ENCODE data around the gene BCKDHA.
"Not testable (repeated sequence)": the region's sequence is repeated elsewhere in the genome, so short reads cannot be mapped to it uniquely, and the experiment has no call there.

The BCKDHA gene

DNA sequence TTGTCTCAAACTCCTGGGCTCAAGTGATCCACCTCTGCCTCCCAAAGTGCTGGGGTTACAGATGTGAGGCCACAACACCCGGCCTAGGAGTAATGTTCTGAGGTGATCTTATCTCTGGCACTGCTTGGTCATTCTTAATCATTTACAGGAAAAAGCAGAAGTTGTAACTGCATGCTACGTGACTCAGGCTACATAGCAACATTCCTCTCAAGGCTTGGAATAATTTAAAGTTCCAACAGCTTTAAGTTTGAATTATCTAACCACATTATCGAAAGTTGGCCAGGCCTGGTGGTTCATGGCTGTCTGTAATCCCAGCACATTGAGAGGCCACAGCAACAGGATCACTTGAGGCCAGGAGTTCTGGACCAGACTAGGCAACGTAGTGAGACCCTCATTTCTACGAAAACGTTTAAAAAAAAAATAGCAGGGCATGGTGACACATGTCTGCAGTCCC lies 29.7 kb upstream of the BCKDHA start:
- TF ChIP-seq, protein P1, sequence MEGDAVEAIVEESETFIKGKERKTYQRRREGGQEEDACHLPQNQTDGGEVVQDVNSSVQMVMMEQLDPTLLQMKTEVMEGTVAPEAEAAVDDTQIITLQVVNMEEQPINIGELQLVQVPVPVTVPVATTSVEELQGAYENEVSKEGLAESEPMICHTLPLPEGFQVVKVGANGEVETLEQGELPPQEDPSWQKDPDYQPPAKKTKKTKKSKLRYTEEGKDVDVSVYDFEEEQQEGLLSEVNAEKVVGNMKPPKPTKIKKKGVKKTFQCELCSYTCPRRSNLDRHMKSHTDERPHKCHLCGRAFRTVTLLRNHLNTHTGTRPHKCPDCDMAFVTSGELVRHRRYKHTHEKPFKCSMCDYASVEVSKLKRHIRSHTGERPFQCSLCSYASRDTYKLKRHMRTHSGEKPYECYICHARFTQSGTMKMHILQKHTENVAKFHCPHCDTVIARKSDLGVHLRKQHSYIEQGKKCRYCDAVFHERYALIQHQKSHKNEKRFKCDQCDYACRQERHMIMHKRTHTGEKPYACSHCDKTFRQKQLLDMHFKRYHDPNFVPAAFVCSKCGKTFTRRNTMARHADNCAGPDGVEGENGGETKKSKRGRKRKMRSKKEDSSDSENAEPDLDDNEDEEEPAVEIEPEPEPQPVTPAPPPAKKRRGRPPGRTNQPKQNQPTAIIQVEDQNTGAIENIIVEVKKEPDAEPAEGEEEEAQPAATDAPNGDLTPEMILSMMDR (IDR thresholded peaks at IDR 0.05; ENCODE audit: borderline replicate concordance, insufficient read depth, low read depth, low read length), result no peak
- H3K4me3 ChIP-seq (ENCODE audit: low read depth, low read length), result no peak overlapping the region

DNA sequence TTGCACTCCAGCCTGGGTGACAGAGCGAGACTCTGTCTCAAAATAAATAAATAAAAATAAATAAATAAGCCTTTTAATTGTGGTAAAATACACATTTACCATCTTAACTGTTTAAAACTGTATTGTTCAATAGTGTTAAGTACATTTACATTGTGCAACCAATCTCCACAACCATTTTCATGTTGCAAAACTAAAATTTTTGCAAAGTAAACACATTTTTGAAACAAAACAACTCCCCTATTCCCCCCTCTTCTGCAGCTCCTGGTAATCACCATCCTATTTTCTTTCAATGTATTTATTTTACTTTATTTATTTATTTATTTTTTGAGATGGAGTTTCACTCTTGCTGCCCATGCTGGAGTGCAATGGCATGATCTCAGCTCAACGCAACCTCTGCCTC lies 27.8 kb upstream of the BCKDHA start:
- no peak overlapping the region for H3K4me3 ChIP-seq (ENCODE audit: low read depth, low read length)
- TF ChIP-seq, protein P1 (IDR thresholded peaks at IDR 0.05; ENCODE audit: borderline replicate concordance, insufficient read depth, low read depth, low read length), result no peak

DNA sequence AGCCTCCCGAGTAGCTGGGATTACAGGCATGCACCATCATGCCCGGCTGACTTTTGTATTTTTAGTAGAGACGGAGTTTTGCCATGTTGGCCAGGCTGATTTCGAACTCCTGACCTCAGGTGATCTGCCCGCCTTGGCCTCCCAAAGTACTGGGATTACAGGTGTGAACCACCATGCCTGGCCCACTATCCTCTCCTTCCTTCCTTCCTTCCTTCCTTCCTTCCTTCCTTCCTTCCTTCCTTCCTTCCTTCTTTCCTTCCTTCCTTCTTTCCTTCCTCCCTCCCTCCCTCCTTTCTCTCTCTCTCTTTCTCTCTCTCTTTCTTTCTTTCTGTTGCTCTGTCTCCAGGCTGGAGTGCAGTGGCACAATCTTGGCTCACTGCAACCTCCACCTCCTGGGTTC lies 26.5 kb upstream of the BCKDHA start:
- H3K4me3 ChIP-seq (ENCODE audit: low read depth, low read length), result not testable (repeated sequence)

DNA sequence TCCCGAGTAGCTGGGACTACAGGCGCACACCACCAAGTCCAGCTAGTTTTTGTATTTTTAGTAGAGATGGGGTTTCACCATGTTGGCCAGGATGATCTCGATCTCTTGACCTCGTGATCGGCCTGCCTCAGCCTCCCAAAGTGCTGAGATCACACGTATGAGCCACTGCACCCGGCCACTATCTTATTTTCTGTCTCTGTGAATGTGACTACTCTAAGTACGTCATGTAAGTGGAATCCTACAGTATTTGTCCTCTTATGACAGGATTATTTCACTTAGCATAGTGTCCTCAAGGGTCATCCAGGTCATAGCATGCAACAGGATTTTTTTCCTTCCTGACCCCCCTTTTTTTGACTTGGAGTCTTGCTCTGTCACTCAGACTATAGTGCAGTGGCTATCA lies 26.1 kb upstream of the BCKDHA start:
- TF ChIP-seq, protein P1 (IDR thresholded peaks at IDR 0.05; ENCODE audit: borderline replicate concordance, insufficient read depth, low read depth, low read length), result no peak
- no peak overlapping the region for H3K4me3 ChIP-seq (ENCODE audit: low read depth, low read length)

DNA sequence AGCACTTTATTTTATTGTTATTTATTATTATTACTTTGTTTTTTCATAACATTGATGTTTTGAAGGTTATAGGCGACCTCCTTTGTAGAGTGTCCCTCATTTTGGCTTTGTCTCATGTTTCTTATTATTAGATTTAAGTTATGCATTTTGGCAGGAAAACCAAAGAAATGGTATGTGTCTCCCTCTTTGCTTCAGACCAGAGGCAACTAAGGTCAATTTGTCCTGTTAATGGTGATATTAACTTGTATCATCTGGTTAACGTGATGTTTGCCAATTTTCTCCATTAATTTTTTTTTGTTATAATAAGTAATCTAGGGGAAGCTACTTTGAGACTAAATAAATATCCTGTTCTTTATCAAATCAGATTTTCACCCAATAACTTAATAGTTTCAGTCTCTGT lies 25.1 kb upstream of the BCKDHA start:
- TF ChIP-seq, protein P1 (IDR thresholded peaks at IDR 0.05; ENCODE audit: borderline replicate concordance, insufficient read depth, low read depth, low read length), result no peak
- H3K4me3 ChIP-seq (ENCODE audit: low read depth, low read length), result no peak overlapping the region

DNA sequence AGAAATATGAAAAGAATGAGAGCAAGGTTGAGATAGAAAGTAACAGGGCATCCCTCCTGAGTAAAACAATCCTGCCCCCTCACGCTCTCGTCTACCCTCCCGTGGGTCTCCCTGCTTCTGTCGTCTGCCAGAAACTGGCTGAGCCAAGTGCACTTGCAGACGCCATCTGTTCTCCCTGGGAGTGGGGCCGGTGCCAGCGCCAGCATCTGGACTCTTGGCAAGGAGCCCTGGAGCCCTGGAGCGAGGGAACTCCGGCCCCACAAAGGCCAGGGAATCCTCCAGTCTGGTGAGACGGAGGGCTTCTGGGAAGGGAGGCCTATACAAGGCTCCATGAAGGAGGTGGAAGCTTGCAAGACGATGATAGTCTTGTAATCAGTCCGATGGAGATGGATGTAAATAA lies 23.6 kb upstream of the BCKDHA start:
- H3K4me3 ChIP-seq (ENCODE audit: low read depth, low read length), result no peak overlapping the region
- TF ChIP-seq, protein P1 (IDR thresholded peaks at IDR 0.05; ENCODE audit: borderline replicate concordance, insufficient read depth, low read depth, low read length), result no peak

DNA sequence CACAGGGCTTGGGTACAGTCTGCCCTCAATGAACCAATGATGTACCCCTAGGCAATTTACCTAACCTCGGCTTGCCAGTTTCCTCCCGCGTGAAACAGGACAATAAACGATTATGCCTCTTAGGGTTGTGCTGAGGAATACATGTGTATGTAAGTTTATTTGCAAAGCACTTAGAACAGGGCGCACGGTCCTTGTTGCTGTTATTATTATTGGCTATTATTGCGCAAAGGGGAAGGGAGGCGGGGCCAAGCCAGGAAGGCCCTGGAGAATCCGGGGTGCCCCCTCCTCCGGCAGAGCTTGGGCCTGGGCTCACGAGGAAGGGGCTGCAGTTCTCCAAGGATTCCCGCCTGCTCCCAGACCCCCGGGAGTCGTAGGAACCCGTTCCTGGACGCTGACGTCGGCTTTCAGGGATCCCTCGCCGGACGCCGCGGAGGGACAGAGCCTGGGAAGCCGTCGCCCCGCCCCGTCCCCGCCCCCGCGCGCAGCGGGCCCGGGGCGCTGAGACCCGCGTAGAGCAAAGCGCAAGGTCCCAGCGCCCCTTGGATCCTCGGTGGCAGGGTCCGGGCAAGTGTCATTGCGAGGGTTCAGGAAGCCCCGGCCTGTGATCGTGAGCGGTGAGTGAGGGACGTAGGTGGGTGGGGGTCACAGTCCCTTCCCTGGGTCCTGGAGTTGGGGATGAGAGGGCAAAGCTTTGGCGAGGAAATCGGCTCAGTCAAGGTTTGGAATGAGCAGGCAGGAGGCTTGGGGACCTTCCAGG lies 21.2 kb upstream of the BCKDHA start, which contains the start of gene TMEM91:
TSS of gene TMEM91 (plus strand) at position 293 of the 757 bp plus-strand sequence. CDS start 1,777 bp downstream, outside the sequence.
- TF ChIP-seq, protein P1 (IDR thresholded peaks at IDR 0.05; ENCODE audit: borderline replicate concordance, insufficient read depth, low read depth, low read length), result no peak

More for the DNA sequence above, 21.2 kb upstream of the BCKDHA start, which contains the start of gene TMEM91:
- peak within 1 kb of the TSS; percentile 38 for H3K4me3 ChIP-seq (ENCODE audit: low read depth, low read length)

All from GM12875 (cell line).